ENCODE results near the gene NTM. TPM values are rescaled to one million over a fixed set of nuclear protein-coding genes. Genes with fewer than 3 reads are reported as not detected.

NTM gene
- total and polyA plus RNA-seq, 9 donors = 0.16 to 8.5 (median 0.55) TPM; not detected in 3

DNA sequence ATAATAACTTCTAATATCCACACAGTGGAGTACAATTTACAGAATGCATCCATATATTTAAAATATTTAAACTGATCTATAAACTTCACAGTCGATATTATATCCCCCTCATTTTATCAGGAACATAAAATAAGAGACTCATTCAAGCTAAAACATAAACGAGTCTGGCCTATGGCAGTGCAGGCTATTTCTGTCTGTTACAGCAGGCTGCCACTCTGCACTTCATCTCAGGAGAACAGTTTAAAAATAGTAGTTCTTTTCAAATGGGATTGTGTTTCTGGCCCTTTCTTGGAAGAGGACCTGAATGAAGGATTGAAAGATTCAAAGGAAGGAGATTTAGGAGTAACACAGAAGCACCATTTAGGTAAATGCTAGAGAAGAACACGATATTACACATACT lies 915.7 kb downstream of the NTM start:
- Histone ChIP-seq H3K4me1 (ENCODE audit: insufficient read depth) (no peaks in the 10 kb centered on the region), H3K9me3 (no peaks in the 10 kb centered on the region), H3K36me3 (no peaks in the 10 kb centered on the region), H3K27me3 (no peaks in the 10 kb centered on the region), H3K27ac (no peak overlapping the region), H3K4me3 (no peak overlapping the region)
- no peak for DNase-seq
- no peak for TF ChIP-seq POLR2A (IDR thresholded peaks at IDR 0.05)
- 66 to 74% (median 71%) methylated on average over 3 of the region's 3 CpGs for WGBS, 3 donors
- intact Hi-C loops (cut with DNase I) = no loop called here

DNA sequence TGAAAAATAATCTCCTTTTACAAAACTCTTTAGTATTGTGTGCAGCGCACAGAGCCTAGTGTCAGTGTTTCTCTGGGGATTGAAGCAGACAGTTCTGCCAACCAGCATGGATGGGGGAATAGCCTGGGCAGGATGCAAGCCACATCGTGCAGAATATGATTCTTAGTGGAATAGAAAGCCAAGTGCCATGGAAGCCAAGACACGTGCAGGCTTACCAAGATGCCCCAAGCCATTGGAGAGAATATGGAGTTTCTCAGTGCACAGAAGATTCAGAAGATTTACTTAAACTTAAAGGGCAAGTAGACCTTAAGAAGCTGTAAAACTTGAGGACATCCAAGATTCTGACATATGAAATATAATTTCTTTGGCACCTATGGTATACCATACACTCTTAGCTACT lies 917.6 kb downstream of the NTM start:
- no peaks in the 10 kb centered on the region for H3K27me3 ChIP-seq
- H3K9me3 ChIP-seq = no peaks in the 10 kb centered on the region
- H3K4me1 ChIP-seq (ENCODE audit: insufficient read depth) = no peaks in the 10 kb centered on the region
- no peaks in the 10 kb centered on the region for H3K36me3 ChIP-seq
- DNase-seq = no peak
- intact Hi-C loops (cut with DNase I) = no loop called here
- H3K27ac ChIP-seq = no peak overlapping the region
- 75 to 84% (median 78%) methylated on average over 3 of the region's 3 CpGs for WGBS, 3 donors
- TF ChIP-seq EP300 (IDR thresholded peaks at IDR 0.05) (no peak), POLR2A (IDR thresholded peaks at IDR 0.05) (no peak)
- TF ChIP-seq, protein P1, sequence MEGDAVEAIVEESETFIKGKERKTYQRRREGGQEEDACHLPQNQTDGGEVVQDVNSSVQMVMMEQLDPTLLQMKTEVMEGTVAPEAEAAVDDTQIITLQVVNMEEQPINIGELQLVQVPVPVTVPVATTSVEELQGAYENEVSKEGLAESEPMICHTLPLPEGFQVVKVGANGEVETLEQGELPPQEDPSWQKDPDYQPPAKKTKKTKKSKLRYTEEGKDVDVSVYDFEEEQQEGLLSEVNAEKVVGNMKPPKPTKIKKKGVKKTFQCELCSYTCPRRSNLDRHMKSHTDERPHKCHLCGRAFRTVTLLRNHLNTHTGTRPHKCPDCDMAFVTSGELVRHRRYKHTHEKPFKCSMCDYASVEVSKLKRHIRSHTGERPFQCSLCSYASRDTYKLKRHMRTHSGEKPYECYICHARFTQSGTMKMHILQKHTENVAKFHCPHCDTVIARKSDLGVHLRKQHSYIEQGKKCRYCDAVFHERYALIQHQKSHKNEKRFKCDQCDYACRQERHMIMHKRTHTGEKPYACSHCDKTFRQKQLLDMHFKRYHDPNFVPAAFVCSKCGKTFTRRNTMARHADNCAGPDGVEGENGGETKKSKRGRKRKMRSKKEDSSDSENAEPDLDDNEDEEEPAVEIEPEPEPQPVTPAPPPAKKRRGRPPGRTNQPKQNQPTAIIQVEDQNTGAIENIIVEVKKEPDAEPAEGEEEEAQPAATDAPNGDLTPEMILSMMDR (IDR thresholded peaks at IDR 0.05) = no peak
- H3K4me3 ChIP-seq = no peak overlapping the region

GRCh38 chr11:132289590-132290256 lies 919.3 kb downstream of the NTM start:
- no peaks in the 10 kb centered on the region for H3K27me3 ChIP-seq
- H3K36me3 ChIP-seq = no peaks in the 10 kb centered on the region
- H3K4me3 ChIP-seq = no peak overlapping the region
- WGBS, 3 donors = 20 to 46% (median 24%) methylated on average over 6 of the region's 6 CpGs
- intact Hi-C loops (cut with DNase I) = no loop called here
- no peak overlapping the region for H3K27ac ChIP-seq
- H3K4me1 ChIP-seq (ENCODE audit: insufficient read depth) = no peaks in the 10 kb centered on the region
- TF ChIP-seq, protein P1 (IDR thresholded peaks at IDR 0.05) = no peak
- no peak for TF ChIP-seq POLR2A (IDR thresholded peaks at IDR 0.05)
- no peak for TF ChIP-seq EP300 (IDR thresholded peaks at IDR 0.05)
- no peaks in the 10 kb centered on the region for H3K9me3 ChIP-seq
- no peak for DNase-seq

GRCh38 chr11:132293586-132293985 lies 923.2 kb downstream of the NTM start:
- H3K36me3 ChIP-seq = no peaks in the 10 kb centered on the region
- intact Hi-C loops (cut with DNase I) = no loop called here
- TF ChIP-seq EP300 (IDR thresholded peaks at IDR 0.05) = no peak
- no peak for TF ChIP-seq POLR2A (IDR thresholded peaks at IDR 0.05)
- TF ChIP-seq, protein P1 (IDR thresholded peaks at IDR 0.05) = no peak
- H3K27ac ChIP-seq = no peak overlapping the region
- no peaks in the 10 kb centered on the region for H3K4me1 ChIP-seq (ENCODE audit: insufficient read depth)
- H3K27me3 ChIP-seq = no peaks in the 10 kb centered on the region
- WGBS, 3 donors = 64 to 74% (median 70%) methylated on average over 4 of the region's 4 CpGs
- H3K9me3 ChIP-seq = no peaks in the 10 kb centered on the region
- no peak for DNase-seq
- no peak overlapping the region for H3K4me3 ChIP-seq

GRCh38 chr11:132296946-132297610 lies 926.7 kb downstream of the NTM start:
- H3K27me3 ChIP-seq = no peaks in the 10 kb centered on the region
- no peak overlapping the region for H3K27ac ChIP-seq
- no peaks in the 10 kb centered on the region for H3K36me3 ChIP-seq
- intact Hi-C loops (cut with DNase I) = no loop called here
- no peaks in the 10 kb centered on the region for H3K9me3 ChIP-seq
- H3K4me3 ChIP-seq = no peak overlapping the region
- 74 to 86% (median 75%) methylated on average over 3 of the region's 3 CpGs for WGBS, 3 donors
- no peak for TF ChIP-seq EP300 (IDR thresholded peaks at IDR 0.05)
- TF ChIP-seq, protein P1 (IDR thresholded peaks at IDR 0.05) = no peak
- TF ChIP-seq POLR2A (IDR thresholded peaks at IDR 0.05) = no peak
- DNase-seq = no peak
- no peaks in the 10 kb centered on the region for H3K4me1 ChIP-seq (ENCODE audit: insufficient read depth)
